Measurements from ENCODE around the gene PIP5K1B. TPM values are rescaled to one million over a fixed set of nuclear protein-coding genes. Genes with fewer than 3 reads are reported as not detected.

The PIP5K1B gene
- total and polyA plus RNA-seq, 2 donors (not counting 1 experiment from before 2014, with no cell fraction given), result under 0.01 to 0.03 TPM

DNA sequence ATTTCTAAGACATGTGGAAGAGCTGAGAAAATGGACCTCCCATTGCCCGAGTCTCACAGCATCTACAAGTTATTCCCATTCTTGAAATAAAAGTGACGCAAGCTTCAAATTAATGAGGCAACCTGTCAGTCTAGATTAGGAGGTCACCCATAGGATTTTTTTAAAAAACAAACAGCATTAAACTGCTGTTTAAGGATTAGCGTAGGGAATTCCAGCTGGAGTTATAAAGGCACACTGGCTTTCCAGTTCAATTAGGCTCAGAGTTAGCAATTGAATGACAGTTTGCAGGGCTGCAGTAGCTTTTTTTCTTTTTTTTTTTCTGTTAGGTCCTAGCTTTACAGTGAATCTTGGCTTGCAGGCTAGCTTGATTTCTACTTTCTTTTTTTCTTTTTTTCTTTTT is 292.6 kb downstream of the PIP5K1B start:
- Histone ChIP-seq H2AFZ (ENCODE audit: low read length) (no peak overlapping the region), H3K4me1 (ENCODE audit: control insufficient read depth, extremely low read depth, insufficient read depth, low read length) (no peaks in the 10 kb centered on the region), H3K79me2 (ENCODE audit: control insufficient read depth, insufficient read depth, low read length) (no peaks in the 10 kb centered on the region), H3K4me2 (ENCODE audit: extremely low read depth, insufficient read depth, low read length) (no peak overlapping the region), H3K4me3 (replicated peaks in 1 of 4; ENCODE audit: control extremely low read depth in 1 of 4, insufficient read depth in 1 of 4, low read depth in 3 of 4, low read length in 4 of 4) (no peak overlapping the region), H4K20me1 (ENCODE audit: control insufficient read depth, extremely low read depth, insufficient read depth, low read length) (no peaks in the 10 kb centered on the region), H3K27me3 (ENCODE audit: control insufficient read depth, insufficient read depth, low read length) (no peaks in the 10 kb centered on the region), H3K36me3 (ENCODE audit: control insufficient read depth, insufficient read depth, low read length) (no peaks in the 10 kb centered on the region), H3K27ac (ENCODE audit: insufficient read depth, low read length) (no peak overlapping the region), H3K9ac (ENCODE audit: insufficient read depth, low read length) (no peak overlapping the region), H3K9me3 (ENCODE audit: control insufficient read depth, insufficient read depth, low read depth, low read length) (no peaks in the 10 kb centered on the region)
- TF ChIP-seq EZH2 (IDR thresholded peaks at IDR 0.05; ENCODE audit: low read length, missing control alignments), result no peak
- TF ChIP-seq, protein P1, sequence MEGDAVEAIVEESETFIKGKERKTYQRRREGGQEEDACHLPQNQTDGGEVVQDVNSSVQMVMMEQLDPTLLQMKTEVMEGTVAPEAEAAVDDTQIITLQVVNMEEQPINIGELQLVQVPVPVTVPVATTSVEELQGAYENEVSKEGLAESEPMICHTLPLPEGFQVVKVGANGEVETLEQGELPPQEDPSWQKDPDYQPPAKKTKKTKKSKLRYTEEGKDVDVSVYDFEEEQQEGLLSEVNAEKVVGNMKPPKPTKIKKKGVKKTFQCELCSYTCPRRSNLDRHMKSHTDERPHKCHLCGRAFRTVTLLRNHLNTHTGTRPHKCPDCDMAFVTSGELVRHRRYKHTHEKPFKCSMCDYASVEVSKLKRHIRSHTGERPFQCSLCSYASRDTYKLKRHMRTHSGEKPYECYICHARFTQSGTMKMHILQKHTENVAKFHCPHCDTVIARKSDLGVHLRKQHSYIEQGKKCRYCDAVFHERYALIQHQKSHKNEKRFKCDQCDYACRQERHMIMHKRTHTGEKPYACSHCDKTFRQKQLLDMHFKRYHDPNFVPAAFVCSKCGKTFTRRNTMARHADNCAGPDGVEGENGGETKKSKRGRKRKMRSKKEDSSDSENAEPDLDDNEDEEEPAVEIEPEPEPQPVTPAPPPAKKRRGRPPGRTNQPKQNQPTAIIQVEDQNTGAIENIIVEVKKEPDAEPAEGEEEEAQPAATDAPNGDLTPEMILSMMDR (conservative IDR thresholded peaks at IDR 0.05 in 1 of 2, IDR thresholded peaks at IDR 0.05 in 1 of 2; ENCODE audit: low read depth in 1 of 2, low read length in 2 of 2), result no peak
- no peak for DNase-seq (ENCODE audit: low read depth in 2 of 2)

DNA sequence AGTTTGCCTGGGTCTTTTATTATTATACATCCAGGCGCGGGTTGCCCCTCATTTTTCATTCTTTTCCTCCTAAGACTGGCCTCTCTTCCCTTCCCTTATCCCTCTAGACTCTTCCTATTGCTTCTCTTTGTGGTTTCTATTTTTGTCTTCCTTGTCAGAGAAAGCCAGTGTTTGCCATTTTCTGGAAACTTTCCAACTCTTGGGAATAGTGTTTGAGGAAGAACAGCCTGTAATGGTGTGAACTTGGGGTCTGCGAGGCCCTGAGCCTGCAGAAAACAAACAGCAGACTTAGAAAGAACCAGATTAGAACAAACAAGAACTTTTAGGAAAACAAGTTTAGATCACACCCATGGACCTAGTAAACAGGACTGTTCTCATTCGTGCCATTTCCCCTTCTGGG is 293.3 kb downstream of the PIP5K1B start:
- Histone ChIP-seq H3K4me1 (ENCODE audit: control insufficient read depth, extremely low read depth, insufficient read depth, low read length) (no peaks in the 10 kb centered on the region), H4K20me1 (ENCODE audit: control insufficient read depth, extremely low read depth, insufficient read depth, low read length) (no peaks in the 10 kb centered on the region), H3K36me3 (ENCODE audit: control insufficient read depth, insufficient read depth, low read length) (no peaks in the 10 kb centered on the region), H3K4me2 (ENCODE audit: extremely low read depth, insufficient read depth, low read length) (no peak overlapping the region), H2AFZ (ENCODE audit: low read length) (no peak overlapping the region), H3K27me3 (ENCODE audit: control insufficient read depth, insufficient read depth, low read length) (no peaks in the 10 kb centered on the region), H3K9ac (ENCODE audit: insufficient read depth, low read length) (no peak overlapping the region), H3K79me2 (ENCODE audit: control insufficient read depth, insufficient read depth, low read length) (no peaks in the 10 kb centered on the region), H3K4me3 (replicated peaks in 1 of 4; ENCODE audit: control extremely low read depth in 1 of 4, insufficient read depth in 1 of 4, low read depth in 3 of 4, low read length in 4 of 4) (no peak overlapping the region), H3K9me3 (ENCODE audit: control insufficient read depth, insufficient read depth, low read depth, low read length) (no peaks in the 10 kb centered on the region), H3K27ac (ENCODE audit: insufficient read depth, low read length) (no peak overlapping the region)
- no peak for DNase-seq (ENCODE audit: low read depth in 2 of 2)
- no peak for TF ChIP-seq EZH2 (IDR thresholded peaks at IDR 0.05; ENCODE audit: low read length, missing control alignments)

DNA sequence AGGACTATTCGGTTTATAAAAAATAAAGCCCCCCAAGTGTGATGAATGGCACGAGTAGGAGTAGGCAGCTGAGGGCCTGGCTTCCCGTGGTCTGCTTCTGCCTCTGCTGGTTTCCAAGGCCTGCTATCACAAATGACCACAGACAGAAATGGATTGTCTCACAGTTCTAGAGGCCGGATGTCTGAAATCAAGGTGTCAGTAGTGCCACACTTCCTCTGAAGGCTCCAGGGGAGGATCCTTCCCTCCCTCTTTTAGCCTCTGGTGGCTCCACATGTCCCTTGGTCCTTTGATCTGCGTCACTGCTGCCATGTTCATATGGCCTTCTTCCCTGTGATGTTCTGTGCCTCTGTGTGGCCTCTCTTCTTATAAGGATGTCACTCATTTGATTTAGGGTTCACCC is 293.8 kb downstream of the PIP5K1B start:
- H3K27ac ChIP-seq (ENCODE audit: insufficient read depth, low read length), result no peak overlapping the region
- DNase-seq (ENCODE audit: low read depth in 2 of 2), result no peak
- no peaks in the 10 kb centered on the region for H4K20me1 ChIP-seq (ENCODE audit: control insufficient read depth, extremely low read depth, insufficient read depth, low read length)
- H3K9ac ChIP-seq (ENCODE audit: insufficient read depth, low read length), result no peak overlapping the region
- H3K27me3 ChIP-seq (ENCODE audit: control insufficient read depth, insufficient read depth, low read length), result no peaks in the 10 kb centered on the region
- no peak overlapping the region for H3K4me2 ChIP-seq (ENCODE audit: extremely low read depth, insufficient read depth, low read length)
- H3K9me3 ChIP-seq (ENCODE audit: control insufficient read depth, insufficient read depth, low read depth, low read length), result no peaks in the 10 kb centered on the region
- H3K4me1 ChIP-seq (ENCODE audit: control insufficient read depth, extremely low read depth, insufficient read depth, low read length), result no peaks in the 10 kb centered on the region
- no peak for TF ChIP-seq EZH2 (IDR thresholded peaks at IDR 0.05; ENCODE audit: low read length, missing control alignments)
- TF ChIP-seq, protein P1 (conservative IDR thresholded peaks at IDR 0.05 in 1 of 2, IDR thresholded peaks at IDR 0.05 in 1 of 2; ENCODE audit: low read depth in 1 of 2, low read length in 2 of 2), result no peak
- H3K4me3 ChIP-seq (replicated peaks in 1 of 4; ENCODE audit: control extremely low read depth in 1 of 4, insufficient read depth in 1 of 4, low read depth in 3 of 4, low read length in 4 of 4), result no peak overlapping the region
- H3K36me3 ChIP-seq (ENCODE audit: control insufficient read depth, insufficient read depth, low read length), result no peaks in the 10 kb centered on the region
- no peaks in the 10 kb centered on the region for H3K79me2 ChIP-seq (ENCODE audit: control insufficient read depth, insufficient read depth, low read length)
- H2AFZ ChIP-seq (ENCODE audit: low read length), result no peak overlapping the region

Measured in fibroblast of lung (primary cell).